ENCODE results near the gene VEGFB. TPM values are rescaled to one million over a fixed set of nuclear protein-coding genes. Genes with fewer than 3 reads are reported as not detected.

VEGFB gene
- total RNA-seq, 4 donors from 2014 or later, result 52.9 to 101 (median 75.7) TPM

DNA sequence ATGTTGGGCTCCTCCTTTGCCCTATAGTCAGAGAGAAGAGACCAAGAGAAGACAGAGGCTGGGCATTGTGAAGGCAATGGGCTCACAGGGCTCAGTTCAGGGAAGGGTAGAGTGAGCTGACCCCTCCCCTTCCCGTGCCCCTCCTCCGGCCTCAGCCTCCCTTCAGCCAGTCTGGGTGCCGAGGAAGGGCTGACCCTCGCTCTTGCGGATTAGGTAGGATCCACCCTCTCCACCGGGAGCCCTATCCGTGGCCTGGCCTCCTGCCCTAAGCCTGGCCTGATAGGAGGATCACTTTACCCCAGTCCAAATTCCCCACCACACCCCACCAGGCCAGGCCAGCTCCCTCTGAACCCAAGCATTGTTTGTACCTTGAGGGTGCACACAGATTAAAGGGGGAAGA, 14.2 kb downstream of the VEGFB start:
- H3K4me1 ChIP-seq, result peaks cover 38% of the 10 kb centered on the region in 2 donors
- H3K4me3 ChIP-seq (replicated peaks in 1 of 3), result no peak overlapping the region
- no peaks in the 10 kb centered on the region for H3K36me3 ChIP-seq
- no peaks in the 10 kb centered on the region for H3K27me3 ChIP-seq
- H3K27ac ChIP-seq, result no peak overlapping the region
- no peak for DNase-seq
- TF ChIP-seq, protein P1, sequence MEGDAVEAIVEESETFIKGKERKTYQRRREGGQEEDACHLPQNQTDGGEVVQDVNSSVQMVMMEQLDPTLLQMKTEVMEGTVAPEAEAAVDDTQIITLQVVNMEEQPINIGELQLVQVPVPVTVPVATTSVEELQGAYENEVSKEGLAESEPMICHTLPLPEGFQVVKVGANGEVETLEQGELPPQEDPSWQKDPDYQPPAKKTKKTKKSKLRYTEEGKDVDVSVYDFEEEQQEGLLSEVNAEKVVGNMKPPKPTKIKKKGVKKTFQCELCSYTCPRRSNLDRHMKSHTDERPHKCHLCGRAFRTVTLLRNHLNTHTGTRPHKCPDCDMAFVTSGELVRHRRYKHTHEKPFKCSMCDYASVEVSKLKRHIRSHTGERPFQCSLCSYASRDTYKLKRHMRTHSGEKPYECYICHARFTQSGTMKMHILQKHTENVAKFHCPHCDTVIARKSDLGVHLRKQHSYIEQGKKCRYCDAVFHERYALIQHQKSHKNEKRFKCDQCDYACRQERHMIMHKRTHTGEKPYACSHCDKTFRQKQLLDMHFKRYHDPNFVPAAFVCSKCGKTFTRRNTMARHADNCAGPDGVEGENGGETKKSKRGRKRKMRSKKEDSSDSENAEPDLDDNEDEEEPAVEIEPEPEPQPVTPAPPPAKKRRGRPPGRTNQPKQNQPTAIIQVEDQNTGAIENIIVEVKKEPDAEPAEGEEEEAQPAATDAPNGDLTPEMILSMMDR (IDR thresholded peaks at IDR 0.05), result no peak
- no peak for TF ChIP-seq POLR2A (IDR thresholded peaks at IDR 0.05)
- H3K9me3 ChIP-seq, result no peaks in the 10 kb centered on the region
- intact Hi-C loops (cut with DNase I), result no loop called here
- WGBS, 2 donors, result 76 to 90% methylated on average over 2 to 7 of the region's 7 CpGs

DNA sequence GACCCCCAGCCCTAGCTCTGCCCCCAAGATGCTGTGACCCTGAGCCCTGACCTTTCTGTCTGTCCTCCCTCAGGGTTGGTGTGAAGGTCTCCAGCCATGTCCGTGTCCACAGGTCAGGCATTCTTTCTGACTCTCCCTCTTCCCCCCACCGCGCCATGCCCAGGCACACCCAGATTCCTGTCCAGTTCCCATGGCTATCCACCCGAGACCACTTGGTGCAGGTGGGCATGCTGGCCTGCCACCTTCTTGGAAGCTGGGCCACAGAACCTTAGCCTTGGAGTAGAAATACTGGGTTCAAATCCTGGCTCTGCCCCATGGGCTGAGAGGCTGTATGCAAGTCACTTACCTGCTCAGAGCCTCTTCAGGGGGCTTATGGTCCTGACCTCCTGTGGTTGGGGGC, 14.7 kb downstream of the VEGFB start:
- no peak for DNase-seq
- Histone ChIP-seq H3K27ac (no peak overlapping the region), H3K4me3 (replicated peaks in 1 of 3) (no peak overlapping the region), H3K9me3 (no peaks in the 10 kb centered on the region), H3K27me3 (no peaks in the 10 kb centered on the region), H3K36me3 (no peaks in the 10 kb centered on the region), H3K4me1 (peaks cover 38% of the 10 kb centered on the region in 2 donors)
- TF ChIP-seq, protein P1 (IDR thresholded peaks at IDR 0.05), result no peak
- no peak for TF ChIP-seq POLR2A (IDR thresholded peaks at IDR 0.05)
- intact Hi-C loops (cut with DNase I), result no loop called here
- WGBS, 2 donors, result 92 to 93% methylated on average over 2 to 4 of the region's 4 CpGs

DNA sequence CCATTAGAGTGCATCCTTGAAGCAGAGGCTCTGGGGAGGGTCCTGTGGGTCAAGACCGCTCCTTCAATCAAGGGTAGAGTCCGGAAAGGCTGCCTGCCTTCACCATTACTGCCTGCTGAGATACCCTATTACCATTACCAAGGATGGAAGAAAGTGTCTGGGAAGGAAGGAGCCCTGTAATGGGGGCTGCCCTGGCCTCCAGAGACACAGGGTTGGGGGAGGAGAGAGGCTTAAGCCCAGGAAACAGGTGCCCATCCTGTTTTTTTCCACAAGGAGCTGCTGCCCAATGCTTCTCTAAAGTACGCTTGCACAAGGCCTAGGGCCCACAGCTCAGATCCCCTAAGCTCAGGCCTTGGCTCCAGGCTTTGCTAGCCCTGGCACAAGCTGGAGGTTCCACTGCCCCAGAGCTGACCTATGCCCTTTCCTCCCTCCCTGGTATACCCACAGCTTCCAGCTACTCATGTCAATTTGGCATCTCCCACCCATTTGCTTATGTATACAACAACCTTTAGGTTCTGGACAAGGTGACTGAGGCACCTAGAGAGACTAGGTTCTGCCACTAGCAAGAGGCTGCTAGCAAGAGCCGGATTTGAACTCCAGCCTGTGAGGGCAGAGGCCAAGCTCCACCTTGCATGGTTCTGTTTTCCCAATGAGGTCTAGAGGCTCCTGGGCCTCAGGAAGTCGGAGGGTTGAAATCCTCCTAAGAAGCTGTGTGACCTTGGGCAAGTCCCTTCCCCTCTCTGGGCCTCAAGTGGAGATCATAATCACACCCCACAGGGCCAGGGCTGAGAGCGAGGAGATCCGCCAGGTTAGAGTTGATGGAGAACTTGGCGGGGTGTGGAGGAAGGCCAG, 15.4 kb downstream of the VEGFB start:
- WGBS, 2 donors, result 87 to 91% methylated on average over 6 to 8 of the region's 8 CpGs
- no peaks in the 10 kb centered on the region for H3K36me3 ChIP-seq
- intact Hi-C loops (cut with DNase I), result no loop called here
- H3K4me1 ChIP-seq, result peaks cover 37 to 38% of the 10 kb centered on the region in 2 donors
- no peaks in the 10 kb centered on the region for H3K27me3 ChIP-seq
- DNase-seq, result no peak
- no peak overlapping the region for H3K4me3 ChIP-seq (replicated peaks in 1 of 3)
- H3K9me3 ChIP-seq, result no peaks in the 10 kb centered on the region
- no peak for TF ChIP-seq POLR2A (IDR thresholded peaks at IDR 0.05)
- TF ChIP-seq, protein P1 (IDR thresholded peaks at IDR 0.05), result no peak
- H3K27ac ChIP-seq, result no peak overlapping the region

DNA sequence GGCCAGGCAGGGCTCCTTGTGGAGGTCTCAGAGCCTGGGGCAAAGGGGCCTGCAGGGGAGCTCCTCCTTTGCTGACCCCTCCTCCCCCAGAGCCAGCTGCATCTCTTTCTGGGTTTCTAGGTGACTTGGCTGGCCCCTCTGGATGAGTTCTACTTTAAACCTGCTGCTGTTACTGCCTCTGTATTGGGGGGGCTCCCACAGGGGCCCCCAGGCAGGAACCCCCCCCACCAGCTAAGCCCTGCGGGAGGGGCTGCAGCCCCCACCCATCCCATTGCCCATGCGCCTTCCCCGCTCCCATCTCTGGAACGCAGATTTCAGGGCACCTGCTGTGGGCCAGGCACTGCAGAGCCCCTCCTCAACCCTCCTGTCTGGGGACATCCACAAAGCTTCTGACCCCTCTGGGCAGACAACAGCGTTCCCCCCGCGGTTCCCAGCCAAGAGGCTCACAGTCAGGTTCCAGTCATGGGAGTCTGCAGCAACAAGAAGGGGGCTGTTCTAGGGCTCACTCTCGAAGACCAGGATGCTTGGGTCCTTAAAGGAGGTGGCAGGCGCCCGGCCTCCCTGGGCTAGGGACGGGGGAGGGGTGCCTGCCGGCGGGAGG, 16.1 kb downstream of the VEGFB start:
- Histone ChIP-seq H3K27me3 (no peaks in the 10 kb centered on the region), H3K9me3 (no peaks in the 10 kb centered on the region), H3K4me3 (replicated peaks in 1 of 3) (peak overlapping the region in 1 of 3 donors; percentile 83), H3K36me3 (peaks cover 0 to 2% of the 10 kb centered on the region in 2 donors), H3K4me1 (peaks cover 30 to 31% of the 10 kb centered on the region in 2 donors), H3K27ac (peak overlapping the region in 1 of 3 donors; percentile 30)
- WGBS, 2 donors, result 18 to 43% methylated on average over 6 to 11 of the region's 13 CpGs
- intact Hi-C loops (cut with DNase I), result no loop called here
- TF ChIP-seq, protein P1 (IDR thresholded peaks at IDR 0.05), result no peak
- no peak for TF ChIP-seq POLR2A (IDR thresholded peaks at IDR 0.05)
- DNase-seq, result no peak
